GM06990 (cell line): Measurements from ENCODE around the gene TRIM14.
"Not testable (repeated sequence)": the region's sequence is repeated elsewhere in the genome, so short reads cannot be mapped to it uniquely, and the experiment has no call there.

Source experiments
- DNase-seq: peaks from one replicate; pipeline ENCODE4 v3.0.0-alpha.2; 2011; ENCODE audit not compliant: insufficient read length; ENCODE audit errors: extremely low read depth
- H3K27me3 ChIP-seq: replicated peaks from 2 replicates; pipeline ENCODE4 v1.6.0; 2011; ENCODE audit warnings: low read length; ENCODE audit not compliant: control insufficient read depth, insufficient read depth
- H3K36me3 ChIP-seq: 2 replicates; pipeline ENCODE4 v1.5.1; 2011; ENCODE audit warnings: low read length; ENCODE audit not compliant: control insufficient read depth, insufficient read depth
- H3K4me3 ChIP-seq: replicated peaks from 2 replicates; pipeline ENCODE4 v1.5.1; 2011; ENCODE audit warnings: low read depth, mild to moderate bottlenecking, control low read depth, low read length
- TF ChIP-seq, protein P1 (sequence below): IDR thresholded peaks from 2 replicates; pipeline ENCODE4 v1.5.1; 2011; ENCODE audit warnings: low read length, control low read depth, mild to moderate bottlenecking, inconsistent platforms; ENCODE audit not compliant: insufficient read depth, poor library complexity, severe bottlenecking

TRIM14 gene

DNA sequence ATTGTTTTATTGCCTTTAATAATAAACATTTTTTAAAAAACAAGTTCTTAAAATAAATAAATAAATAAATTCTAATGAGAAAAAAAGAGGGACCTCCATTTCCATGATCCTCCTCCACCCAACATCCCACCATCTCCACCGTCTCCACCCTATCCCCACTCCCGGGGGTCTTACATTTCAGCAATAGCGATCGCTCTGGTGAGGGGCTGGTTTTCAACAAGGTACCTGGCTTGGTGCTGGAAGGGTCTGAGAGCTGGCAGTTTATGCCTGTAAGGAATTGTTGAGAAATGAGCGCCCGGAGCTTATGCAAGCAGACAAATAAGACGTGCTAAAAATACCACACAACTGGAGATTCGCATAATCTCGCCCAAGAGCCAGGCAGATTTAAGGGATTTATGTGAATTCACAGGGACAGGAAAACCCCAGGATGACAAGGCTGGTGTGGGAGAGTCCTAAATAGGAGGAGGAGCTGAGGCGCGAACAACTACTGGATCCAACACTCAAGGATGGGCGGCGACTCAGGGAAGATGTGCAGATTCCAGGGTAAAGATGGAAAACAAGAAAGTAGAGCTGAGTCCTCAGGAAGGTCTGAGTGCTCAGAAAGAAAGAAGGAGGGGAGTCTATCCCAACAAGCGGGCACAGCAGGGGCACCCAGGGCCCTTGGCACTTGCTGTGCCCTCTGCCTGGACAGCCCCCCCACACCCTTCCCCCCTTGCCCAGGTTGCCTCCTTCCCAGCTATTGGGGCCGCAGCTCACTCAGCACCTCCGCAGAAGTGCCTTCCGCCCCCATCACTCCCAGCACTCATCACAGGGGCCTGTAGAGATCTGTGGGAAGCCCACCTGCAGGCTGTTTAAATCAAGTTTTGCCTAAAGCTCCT is 27.0 kb downstream of the TRIM14 start:
- DNase-seq = no peak
- TF ChIP-seq, protein P1, sequence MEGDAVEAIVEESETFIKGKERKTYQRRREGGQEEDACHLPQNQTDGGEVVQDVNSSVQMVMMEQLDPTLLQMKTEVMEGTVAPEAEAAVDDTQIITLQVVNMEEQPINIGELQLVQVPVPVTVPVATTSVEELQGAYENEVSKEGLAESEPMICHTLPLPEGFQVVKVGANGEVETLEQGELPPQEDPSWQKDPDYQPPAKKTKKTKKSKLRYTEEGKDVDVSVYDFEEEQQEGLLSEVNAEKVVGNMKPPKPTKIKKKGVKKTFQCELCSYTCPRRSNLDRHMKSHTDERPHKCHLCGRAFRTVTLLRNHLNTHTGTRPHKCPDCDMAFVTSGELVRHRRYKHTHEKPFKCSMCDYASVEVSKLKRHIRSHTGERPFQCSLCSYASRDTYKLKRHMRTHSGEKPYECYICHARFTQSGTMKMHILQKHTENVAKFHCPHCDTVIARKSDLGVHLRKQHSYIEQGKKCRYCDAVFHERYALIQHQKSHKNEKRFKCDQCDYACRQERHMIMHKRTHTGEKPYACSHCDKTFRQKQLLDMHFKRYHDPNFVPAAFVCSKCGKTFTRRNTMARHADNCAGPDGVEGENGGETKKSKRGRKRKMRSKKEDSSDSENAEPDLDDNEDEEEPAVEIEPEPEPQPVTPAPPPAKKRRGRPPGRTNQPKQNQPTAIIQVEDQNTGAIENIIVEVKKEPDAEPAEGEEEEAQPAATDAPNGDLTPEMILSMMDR = no peak
- H3K36me3 ChIP-seq = peaks cover 33% of the 10 kb centered on the region
- no peak overlapping the region for H3K4me3 ChIP-seq
- no peaks in the 10 kb centered on the region for H3K27me3 ChIP-seq

DNA sequence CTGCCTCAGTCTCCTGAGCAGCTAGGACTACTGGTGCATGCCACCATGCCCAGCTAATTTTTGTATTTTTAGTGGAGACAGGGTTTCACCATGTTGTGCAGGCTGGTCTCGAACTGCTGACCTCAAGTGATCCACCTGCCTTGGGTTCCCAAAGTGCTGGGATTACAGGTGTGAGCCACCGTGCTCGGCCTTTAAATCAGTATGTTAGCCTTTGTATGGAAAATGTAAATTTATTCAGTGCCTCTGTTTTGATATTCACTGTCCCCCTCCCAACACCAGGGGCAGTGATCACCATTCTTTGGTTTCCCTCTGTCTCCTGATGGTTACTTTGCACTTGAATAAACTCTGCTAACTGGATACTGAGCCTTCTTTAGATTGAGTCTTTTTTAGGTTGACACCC is 28.3 kb downstream of the TRIM14 start:
- H3K36me3 ChIP-seq = peaks cover 24% of the 10 kb centered on the region
- H3K27me3 ChIP-seq, DNase-seq, H3K4me3 ChIP-seq: not testable (repeated sequence)

DNA sequence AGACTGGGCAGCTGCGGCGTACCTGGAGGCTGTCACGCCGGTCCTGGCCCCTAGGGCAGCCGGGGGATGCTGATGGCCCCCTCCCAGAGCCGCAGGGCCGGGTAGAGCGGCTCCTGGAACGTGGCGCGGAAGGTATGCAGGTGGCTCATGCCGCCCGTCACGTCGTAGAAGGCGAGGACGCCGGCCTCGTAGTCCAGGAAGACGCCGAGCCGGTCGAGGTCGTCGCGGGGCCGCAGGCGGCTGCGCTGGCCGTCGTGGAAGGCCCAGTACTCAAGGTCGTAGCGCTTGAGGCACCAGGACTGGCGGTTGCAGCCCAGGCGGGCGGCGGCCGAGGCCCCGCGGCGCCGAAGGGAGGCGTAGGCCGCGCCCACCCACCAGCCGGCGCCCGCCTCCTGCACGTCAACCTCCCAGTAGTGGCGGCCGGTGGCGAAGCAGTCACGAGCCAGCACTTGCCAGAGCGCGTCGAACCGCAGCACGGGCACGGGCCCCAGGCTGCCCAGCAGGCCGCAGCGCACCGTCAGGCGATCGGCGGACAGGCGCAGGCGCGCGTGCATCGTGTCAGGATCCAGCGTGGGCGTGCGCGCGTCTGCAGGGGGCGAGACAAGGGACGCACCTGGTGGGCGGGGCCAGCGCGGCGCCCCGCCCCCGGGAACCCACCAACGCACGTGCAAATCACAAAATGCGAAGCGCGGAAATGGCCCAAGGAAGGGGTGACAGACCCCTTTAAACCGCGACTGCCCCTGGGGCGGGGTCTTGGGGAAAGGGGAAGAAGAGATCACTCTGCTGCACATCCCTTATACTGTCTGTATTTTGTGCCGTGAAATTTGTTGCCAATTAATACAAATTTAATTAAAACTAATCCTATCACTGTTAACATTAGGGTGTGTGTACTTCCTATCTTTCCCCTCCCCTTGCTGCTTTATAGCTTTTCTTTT is 31.3 kb downstream of the TRIM14 start:
- H3K36me3 ChIP-seq = peaks cover 22% of the 10 kb centered on the region
- no peak overlapping the region for H3K4me3 ChIP-seq
- TF ChIP-seq, protein P1 = no peak

DNA sequence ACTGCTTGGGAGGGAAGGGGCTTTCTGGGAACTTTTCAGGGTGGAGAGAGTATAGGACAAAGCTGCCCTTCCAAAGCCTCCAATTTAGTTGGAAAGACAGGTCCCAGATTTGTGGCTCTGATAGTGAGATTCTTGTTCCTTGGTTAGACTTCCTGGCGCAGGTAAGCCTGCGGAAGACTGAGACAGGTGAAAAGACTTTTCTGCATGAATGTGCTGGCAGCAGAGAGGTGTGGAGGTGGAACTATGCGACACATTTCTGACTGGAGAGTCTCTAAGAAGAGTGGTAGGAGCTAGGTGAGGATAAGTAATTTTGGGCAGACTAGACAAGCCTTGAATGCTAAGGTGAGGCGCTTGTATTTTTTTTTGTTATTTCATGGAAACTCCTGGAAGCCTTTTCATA is 32.6 kb downstream of the TRIM14 start:
- Histone ChIP-seq H3K27me3 (no peaks in the 10 kb centered on the region), H3K4me3 (no peak overlapping the region), H3K36me3 (peaks cover 29% of the 10 kb centered on the region)
- TF ChIP-seq, protein P1 = no peak
- DNase-seq = no peak

More for the DNA sequence above, 31.3 kb downstream of the TRIM14 start:
- no peaks in the 10 kb centered on the region for H3K27me3 ChIP-seq
- peak; percentile 77 for DNase-seq

DNA sequence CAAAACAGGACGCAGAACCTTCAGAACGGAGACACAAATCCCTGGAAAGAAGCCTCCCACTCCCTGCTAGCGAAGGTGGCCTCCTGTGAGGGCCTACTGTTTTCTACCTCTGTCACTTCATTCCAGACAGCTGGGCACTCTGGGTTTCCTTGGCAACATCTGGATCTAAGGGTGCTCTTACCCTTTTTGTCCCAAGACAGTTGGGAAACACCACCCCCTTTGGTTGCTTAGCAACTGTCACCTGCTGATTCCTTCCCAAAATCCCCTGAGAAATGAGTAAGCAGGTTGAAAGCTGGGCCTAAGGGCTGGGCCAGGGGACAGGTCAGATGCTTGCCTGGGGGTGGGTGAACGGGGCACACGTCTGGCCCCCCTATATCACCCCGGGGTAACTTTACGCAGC is 33.1 kb downstream of the TRIM14 start:
- no peak for DNase-seq
- Histone ChIP-seq H3K36me3 (peaks cover 34% of the 10 kb centered on the region), H3K27me3 (no peaks in the 10 kb centered on the region), H3K4me3 (no peak overlapping the region)
- TF ChIP-seq, protein P1 = no peak

DNA sequence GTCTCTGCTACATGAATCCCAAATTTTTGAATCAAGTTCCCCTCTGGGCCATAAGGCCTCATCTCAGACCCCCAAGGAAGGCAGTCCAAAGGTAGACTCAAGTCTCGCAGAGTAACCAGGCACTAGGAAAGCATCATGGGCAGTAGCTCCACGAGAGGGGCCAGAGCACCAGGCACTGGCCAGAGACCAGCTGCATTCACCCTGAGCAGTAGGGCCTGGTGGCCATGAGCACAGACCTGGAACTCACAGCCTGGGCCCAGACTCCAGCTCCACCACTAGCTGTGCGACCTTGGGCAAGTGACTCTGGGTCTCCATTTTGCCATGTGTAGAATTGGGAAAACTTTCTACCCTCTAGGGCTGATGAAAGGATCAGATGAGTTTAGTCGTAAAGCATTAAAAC is 34.0 kb downstream of the TRIM14 start:
- TF ChIP-seq, protein P1 = no peak
- H3K4me3 ChIP-seq = no peak overlapping the region
- peaks cover 35% of the 10 kb centered on the region for H3K36me3 ChIP-seq
- DNase-seq = no peak
- no peaks in the 10 kb centered on the region for H3K27me3 ChIP-seq
